GM12878 (cell line): ENCODE measurements around the gene BIRC3. TPM values are rescaled to one million over a fixed set of nuclear protein-coding genes. Genes with fewer than 3 reads are reported as not detected.

Experiments used
- ATAC-seq: fragments of 200-7000 bp; cut with Tn5 transposase; 3 replicates; pipeline ENCODE4 v1.9.1; 2020; ENCODE audit warnings: mild to moderate bottlenecking, moderate library complexity
- BruUV-seq: library from RNA; stranded (reverse); fragments of 400-500 nt; replicated peaks from 2 replicates; lab custom pipeline; 2021; lab: Mats Ljungman, UMichigan
- CTCF ChIA-PET: fragments of 300-600 bp; sonication (Branson Sonifier 250); formaldehyde crosslinking; extraction: SDS; loops from one replicate; lab custom pipeline; 2021; ENCODE audit warnings: inconsistent platforms; lab: Yijun Ruan, JAX
- POLR2A ChIA-PET: fragments of 350-600 bp; formaldehyde crosslinking; extraction: SDS; loops from one replicate; lab custom pipeline; 2021; ENCODE audit warnings: inconsistent platforms; lab: Charles Lee
- RAD21 ChIA-PET: fragments of 300-600 bp; sonication (Branson Sonifier 250); formaldehyde crosslinking; loops from one replicate; lab custom pipeline; 2023; ENCODE audit warnings: antibody characterized with exemption; ENCODE audit not compliant: unreplicated experiment; lab: Charles Lee
- SMC1A ChIA-PET: fragments of 300-600 bp; sonication (Branson Sonifier 250); formaldehyde crosslinking; loops from one replicate; lab custom pipeline; 2023; ENCODE audit not compliant: unreplicated experiment, uncharacterized antibody; lab: Charles Lee
- DNase-seq: peaks from one replicate; pipeline ENCODE4 v3.0.0-alpha.2; 2011; ENCODE audit warnings: low read depth, low spot score
- FAIRE-seq: peaks from 3 replicates; lab custom pipeline; 2011; peaks lifted over from hg19 to GRCh38; lab: Jason Lieb, UNC
- H2AFZ ChIP-seq: 2 replicates; pipeline ENCODE4 v1.6.0; 2011; ENCODE audit warnings: low read depth, low read length, control low read depth; ENCODE audit not compliant: control insufficient read depth
- H3K27ac ChIP-seq: 2 replicates; pipeline ENCODE4 v1.5.1; 2011; ENCODE audit warnings: control low read depth; ENCODE audit not compliant: control insufficient read depth, insufficient read depth
- H3K27me3 ChIP-seq, 2 experiments: replicated peaks in 1 of 2; 2 replicates each; pipeline versions ENCODE4 v1.6.0 to v1.6.1; 2011; ENCODE audit warnings: low read length in 1 of 2; ENCODE audit not compliant: control insufficient read depth in 2 of 2, insufficient read depth in 2 of 2
- H3K36me3 ChIP-seq, 2 experiments: 2 replicates each; pipeline ENCODE4 v1.5.1; 2011; ENCODE audit warnings: low read length in 1 of 2; ENCODE audit not compliant: control insufficient read depth in 2 of 2, insufficient read depth in 2 of 2
- H3K4me1 ChIP-seq: 2 replicates; pipeline ENCODE4 v1.6.1; 2011; ENCODE audit warnings: mild to moderate bottlenecking, low read length, moderate library complexity, mixed read lengths; ENCODE audit not compliant: control insufficient read depth, insufficient read depth
- H3K4me2 ChIP-seq: 2 replicates; pipeline ENCODE4 v1.6.0; 2011; ENCODE audit warnings: control low read depth; ENCODE audit not compliant: control insufficient read depth, insufficient read depth
- H3K4me3 ChIP-seq: fragments of 200-600 bp; sonication (generic); 2 replicates; pipeline ENCODE4 v1.5.1; 2016
- H3K79me2 ChIP-seq: 2 replicates; pipeline ENCODE4 v1.6.0; 2011; ENCODE audit warnings: low read length; ENCODE audit not compliant: control insufficient read depth, insufficient read depth
- H3K9ac ChIP-seq: 2 replicates; pipeline ENCODE4 v1.8.0; 2011; ENCODE audit warnings: low read length, control low read depth, mixed read lengths; ENCODE audit not compliant: control insufficient read depth, insufficient read depth
- H3K9me3 ChIP-seq: replicated peaks from 3 replicates; pipeline ENCODE4 v1.5.1; 2011; ENCODE audit warnings: mild to moderate bottlenecking, low read length; ENCODE audit not compliant: control insufficient read depth, insufficient read depth
- H4K20me1 ChIP-seq: 2 replicates; pipeline ENCODE4 v1.6.0; 2011; ENCODE audit not compliant: control insufficient read depth, insufficient read depth
- BRCA1 ChIP-seq: IDR thresholded peaks from 2 replicates; pipeline ENCODE4 v1.6.1; 2011; ENCODE audit warnings: low read depth, low read length, improper control_type of control experiment
- CBFB ChIP-seq: IDR thresholded peaks from 2 replicates; pipeline ENCODE4 v1.6.1; 2016; ENCODE audit warnings: antibody characterized with exemption, low read depth
- DPF2 ChIP-seq: fragments of 450-650 bp; IDR thresholded peaks from 2 replicates; pipeline ENCODE4 v1.6.1; 2017; ENCODE audit warnings: mild to moderate bottlenecking
- IKZF2 ChIP-seq, 2 experiments: fragments of 450-650 bp; IDR thresholded peaks; 2 replicates each; pipeline ENCODE4 v1.6.1; 2017; ENCODE audit warnings: mild to moderate bottlenecking in 2 of 2, moderate library complexity in 2 of 2
- KLF5 ChIP-seq: fragments of 450-650 bp; IDR thresholded peaks from 2 replicates; pipeline ENCODE4 v1.6.1; 2014; ENCODE audit warnings: mild to moderate bottlenecking; ENCODE audit not compliant: partially characterized antibody
- MTA2 ChIP-seq: fragments of 450-650 bp; IDR thresholded peaks from 2 replicates; pipeline ENCODE4 v1.6.1; 2016; ENCODE audit warnings: low read depth, mild to moderate bottlenecking, moderate library complexity
- PRDM15 ChIP-seq: fragments of 450-650 bp; formaldehyde crosslinking; IDR thresholded peaks from 2 replicates; pipeline ENCODE4 v1.4.0; 2020; ENCODE audit warnings: mild to moderate bottlenecking, moderate library complexity
- RAD21 ChIP-seq: IDR thresholded peaks from 2 replicates; pipeline ENCODE4 v1.6.1; 2011; ENCODE audit warnings: mild to moderate bottlenecking, low read depth, low read length, moderate library complexity; ENCODE audit not compliant: insufficient read depth
- SMC3 ChIP-seq: IDR thresholded peaks from 2 replicates; pipeline ENCODE4 v1.6.1; 2011; ENCODE audit warnings: low read length, improper control_type of control experiment, borderline replicate concordance
- ZBTB11 ChIP-seq: fragments of 450-650 bp; formaldehyde crosslinking; IDR thresholded peaks from 2 replicates; pipeline ENCODE4 v1.5.0; 2022; ENCODE audit warnings: mild to moderate bottlenecking, missing genetic modification characterization
- ZNF384 ChIP-seq: IDR thresholded peaks from 2 replicates; pipeline ENCODE4 v1.6.1; 2012; ENCODE audit warnings: low read depth, mild to moderate bottlenecking, low read length, improper control_type of control experiment, borderline replicate concordance
- WGBS: methylation state at CpG from one replicate; pipeline ENCODE4 v1.1.6; 2016; ENCODE audit warnings: low lambda C conversion rate; ENCODE audit not compliant: insufficient replicate concordance, insufficient coverage; ENCODE audit errors: missing lambda C conversion rate; 5-methylcytosine and 5-hydroxymethylcytosine counted together
- in situ Hi-C: fragments of 300-500 bp; cut with MboI; formaldehyde crosslinking; loops from 9 replicates; pipeline ENCODE4 v1.14.3; 2018; ENCODE audit warnings: mixed read lengths
- intact Hi-C: fragments of 100-400 bp; cut with micrococcal nuclease; formaldehyde crosslinking; loops from one replicate; pipeline ENCODE4 v1.14.2; 2022; ENCODE audit not compliant: unreplicated experiment
- polyA plus RNA-seq, 11 experiments: library from polyadenylated mRNA; depleted of rRNA in 4 of 11; unstranded in 6 of 11; stranded (reverse) in 5 of 11; fragments of >200 nt; fragmentation: Nextera tagmentation in 4 of 11; fragmentation: Illumina TruSeq in 1 of 11; extraction: Ambion mirVana in 4 of 11; extraction: Trizol in 1 of 11; gene quantifications; 1 replicate in 1 of 11; 2 replicates in 10 of 11; pipeline versions ENCODE4 v1.2.1 to v1.2.3, GENCODE V29; 2011 to 2016; ENCODE audit warnings: inconsistent platforms in 2 of 11, missing spikeins in 2 of 11, low read depth in 1 of 11
- total RNA-seq, 4 experiments: library from RNA; depleted of rRNA in 3 of 4; stranded (reverse); fragments of >200 nt in 3 of 4; fragmentation: Illumina TruSeq in 1 of 4; extraction: Trizol in 1 of 4; gene quantifications; 2 replicates each; pipeline versions ENCODE4 v1.2.1 to v1.2.3, GENCODE V29; 2013 to 2021
- TF ChIP-seq, protein P1 (sequence below), 3 experiments: IDR thresholded peaks in 2 of 3; conservative IDR thresholded peaks in 1 of 3; 2 replicates each; pipeline ENCODE4 v1.5.1; 2011; ENCODE audit warnings: low read depth in 3 of 3, low read length in 3 of 3, mild to moderate bottlenecking in 3 of 3, control low read depth in 2 of 3, moderate library complexity in 2 of 3, inconsistent platforms in 1 of 3, mixed read lengths in 1 of 3; ENCODE audit not compliant: control insufficient read depth in 2 of 3, insufficient read depth in 1 of 3; ENCODE audit errors: extremely low read depth in 1 of 3

Gene BIRC3
- total and polyA plus RNA-seq, 10 of the 15 experiments (the other 5 are each of a cell fraction or from before 2014, with no cell fraction given) = 42.1 to 351 (median 83.7) TPM

DNA sequence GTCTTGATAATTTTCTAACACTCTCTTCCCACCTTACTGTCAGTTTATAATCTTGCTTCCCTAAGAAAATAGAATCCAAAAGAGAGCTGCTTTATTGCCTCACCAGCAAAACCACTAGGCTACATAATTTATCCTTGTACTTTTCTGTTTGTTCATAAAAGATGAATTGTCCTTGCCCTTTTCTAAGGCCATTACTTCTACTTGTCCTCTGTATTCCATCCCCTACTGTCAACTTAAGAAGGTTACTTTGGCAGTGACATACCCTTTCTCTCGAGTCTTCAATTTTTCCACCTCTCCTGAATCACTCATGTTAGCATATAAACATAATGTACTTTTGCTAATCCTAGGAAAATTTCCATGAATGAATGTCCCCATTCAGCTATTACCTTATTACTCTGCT is 47.7 kb downstream of the BIRC3 start (continued):
- TF ChIP-seq PRDM15 (CRISPR knock-in tag) = no peak
- TF ChIP-seq IKZF2 (IDR thresholded peaks at IDR 0.05) = no peak

DNA sequence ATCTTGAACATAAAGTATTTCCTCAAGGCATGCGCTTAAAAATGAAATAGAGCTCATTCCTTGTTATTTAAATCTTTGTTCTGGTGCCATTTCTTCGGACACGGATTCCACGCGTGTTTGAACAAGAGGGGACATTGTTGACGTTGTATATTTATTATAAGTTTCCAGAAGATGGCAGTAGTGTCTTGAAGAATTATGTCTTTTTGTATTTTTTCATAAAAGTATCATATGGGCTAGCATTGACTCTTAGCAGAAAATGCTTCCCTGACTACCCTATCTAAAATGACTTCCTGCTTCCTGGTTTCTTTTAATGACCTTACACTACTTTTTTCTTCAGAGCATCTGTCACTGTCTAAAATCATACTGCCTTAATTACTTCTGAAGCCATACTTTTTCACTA is 50.1 kb downstream of the BIRC3 start:
- no peaks in the 10 kb centered on the region for H3K9me3 ChIP-seq
- no peaks in the 10 kb centered on the region for H4K20me1 ChIP-seq
- no peak overlapping the region for H3K4me3 ChIP-seq
- no TSS peak for BruUV-seq
- ChIA-PET POLR2A (interaction anchor here (0.9 to 1.7 kb wide), 4 partner anchors 8 to 246 kb away, joined by 3 to 4 read pairs (median 3); no protein-coding TSS in a partner anchor), CTCF (interaction anchor here (0.6 to 5.1 kb wide), 30 partner anchors 8 to 299 kb away, joined by 3 to 90 read pairs (median 4); no protein-coding TSS in a partner anchor), RAD21 (interaction anchor here (0.9 to 3.3 kb wide), 19 partner anchors 18 to 298 kb away, joined by 3 to 50 read pairs (median 4); no protein-coding TSS in a partner anchor), SMC1A (interaction anchor here (0.7 to 6.4 kb wide), 26 partner anchors 9 to 299 kb away, joined by 3 to 77 read pairs (median 5); no protein-coding TSS in a partner anchor)
- peak; percentile 58 for ATAC-seq
- H3K4me2 ChIP-seq = no peak overlapping the region
- intact Hi-C loops (no loop called here), in situ Hi-C loops (no loop called here)
- no peak overlapping the region for H3K9ac ChIP-seq
- H3K79me2 ChIP-seq = no peaks in the 10 kb centered on the region
- DNase-seq = no peak
- H3K27ac ChIP-seq = no peak overlapping the region
- FAIRE-seq = no peak
- no peak overlapping the region for H2AFZ ChIP-seq
- peaks cover 0 to 14% of the 10 kb centered on the region in 2 experiments; a peak in 2 of 4 replicates for H3K36me3 ChIP-seq
- no peaks in the 10 kb centered on the region for H3K27me3 ChIP-seq
- peaks cover 11% of the 10 kb centered on the region; the same call in 1 of the 2 replicates for H3K4me1 ChIP-seq
- 80% methylated on average over 6 of the region's 6 CpGs for WGBS
- peak; percentile 28; the same call in 1 of the 2 replicates for TF ChIP-seq SMC3
- no peak for TF ChIP-seq BRCA1
- no peak for TF ChIP-seq CBFB
- no peak for TF ChIP-seq KLF5
- no peak for TF ChIP-seq ZBTB11 (CRISPR knock-in tag)
- TF ChIP-seq DPF2 = no peak
- TF ChIP-seq MTA2 = no peak
- TF ChIP-seq, protein P1, sequence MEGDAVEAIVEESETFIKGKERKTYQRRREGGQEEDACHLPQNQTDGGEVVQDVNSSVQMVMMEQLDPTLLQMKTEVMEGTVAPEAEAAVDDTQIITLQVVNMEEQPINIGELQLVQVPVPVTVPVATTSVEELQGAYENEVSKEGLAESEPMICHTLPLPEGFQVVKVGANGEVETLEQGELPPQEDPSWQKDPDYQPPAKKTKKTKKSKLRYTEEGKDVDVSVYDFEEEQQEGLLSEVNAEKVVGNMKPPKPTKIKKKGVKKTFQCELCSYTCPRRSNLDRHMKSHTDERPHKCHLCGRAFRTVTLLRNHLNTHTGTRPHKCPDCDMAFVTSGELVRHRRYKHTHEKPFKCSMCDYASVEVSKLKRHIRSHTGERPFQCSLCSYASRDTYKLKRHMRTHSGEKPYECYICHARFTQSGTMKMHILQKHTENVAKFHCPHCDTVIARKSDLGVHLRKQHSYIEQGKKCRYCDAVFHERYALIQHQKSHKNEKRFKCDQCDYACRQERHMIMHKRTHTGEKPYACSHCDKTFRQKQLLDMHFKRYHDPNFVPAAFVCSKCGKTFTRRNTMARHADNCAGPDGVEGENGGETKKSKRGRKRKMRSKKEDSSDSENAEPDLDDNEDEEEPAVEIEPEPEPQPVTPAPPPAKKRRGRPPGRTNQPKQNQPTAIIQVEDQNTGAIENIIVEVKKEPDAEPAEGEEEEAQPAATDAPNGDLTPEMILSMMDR (IDR thresholded peaks at IDR 0.05 in 2 of 3, conservative IDR thresholded peaks at IDR 0.05 in 1 of 3; ENCODE audit: control insufficient read depth in 2 of 3, extremely low read depth in 1 of 3, insufficient read depth in 1 of 3, low read depth in 3 of 3, low read length in 3 of 3) = peak; percentile 2 to 25 (median 17); a peak in 2 of 6 replicates
- TF ChIP-seq IKZF2 (IDR thresholded peaks at IDR 0.05) = no peak; a peak in 1 of 4 replicates
- TF ChIP-seq ZNF384 = no peak
- TF ChIP-seq RAD21 = peak; percentile 40; the same call in 1 of the 2 replicates
